ENCODE data around the gene TCEAL2. TPM values are rescaled to one million over a fixed set of nuclear protein-coding genes. Genes with fewer than 3 reads are reported as not detected.
"Not testable (repeated sequence)": the region's sequence is repeated elsewhere in the genome, so short reads cannot be mapped to it uniquely, and the experiment has no call there.

TCEAL2 gene
- total and polyA plus RNA-seq, 10 of the 15 experiments (the other 5 are each of a cell fraction or from before 2014, with no cell fraction given): not detected

DNA sequence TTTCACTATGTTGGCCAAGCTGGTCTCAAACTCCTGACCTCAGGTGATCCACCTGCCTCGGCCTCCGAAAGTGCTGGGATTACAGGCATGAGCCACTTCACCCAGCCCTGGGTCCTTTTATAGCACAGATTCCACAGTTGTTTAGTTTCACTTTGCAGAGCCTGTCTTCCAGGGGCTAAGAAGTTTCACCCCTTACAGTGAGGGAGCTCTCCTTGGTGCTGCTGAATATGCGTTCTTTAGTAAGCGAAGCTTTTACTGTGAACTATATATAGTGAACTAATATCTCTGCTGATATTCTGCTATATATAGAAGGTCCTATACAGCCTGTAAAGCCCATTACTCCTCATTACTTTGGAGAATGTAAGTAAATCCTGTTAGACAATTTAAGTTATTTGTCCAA, 12.6 kb downstream of the TCEAL2 start:
- TF ChIP-seq, protein P1, sequence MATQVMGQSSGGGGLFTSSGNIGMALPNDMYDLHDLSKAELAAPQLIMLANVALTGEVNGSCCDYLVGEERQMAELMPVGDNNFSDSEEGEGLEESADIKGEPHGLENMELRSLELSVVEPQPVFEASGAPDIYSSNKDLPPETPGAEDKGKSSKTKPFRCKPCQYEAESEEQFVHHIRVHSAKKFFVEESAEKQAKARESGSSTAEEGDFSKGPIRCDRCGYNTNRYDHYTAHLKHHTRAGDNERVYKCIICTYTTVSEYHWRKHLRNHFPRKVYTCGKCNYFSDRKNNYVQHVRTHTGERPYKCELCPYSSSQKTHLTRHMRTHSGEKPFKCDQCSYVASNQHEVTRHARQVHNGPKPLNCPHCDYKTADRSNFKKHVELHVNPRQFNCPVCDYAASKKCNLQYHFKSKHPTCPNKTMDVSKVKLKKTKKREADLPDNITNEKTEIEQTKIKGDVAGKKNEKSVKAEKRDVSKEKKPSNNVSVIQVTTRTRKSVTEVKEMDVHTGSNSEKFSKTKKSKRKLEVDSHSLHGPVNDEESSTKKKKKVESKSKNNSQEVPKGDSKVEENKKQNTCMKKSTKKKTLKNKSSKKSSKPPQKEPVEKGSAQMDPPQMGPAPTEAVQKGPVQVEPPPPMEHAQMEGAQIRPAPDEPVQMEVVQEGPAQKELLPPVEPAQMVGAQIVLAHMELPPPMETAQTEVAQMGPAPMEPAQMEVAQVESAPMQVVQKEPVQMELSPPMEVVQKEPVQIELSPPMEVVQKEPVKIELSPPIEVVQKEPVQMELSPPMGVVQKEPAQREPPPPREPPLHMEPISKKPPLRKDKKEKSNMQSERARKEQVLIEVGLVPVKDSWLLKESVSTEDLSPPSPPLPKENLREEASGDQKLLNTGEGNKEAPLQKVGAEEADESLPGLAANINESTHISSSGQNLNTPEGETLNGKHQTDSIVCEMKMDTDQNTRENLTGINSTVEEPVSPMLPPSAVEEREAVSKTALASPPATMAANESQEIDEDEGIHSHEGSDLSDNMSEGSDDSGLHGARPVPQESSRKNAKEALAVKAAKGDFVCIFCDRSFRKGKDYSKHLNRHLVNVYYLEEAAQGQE (IDR thresholded peaks at IDR 0.05; ENCODE audit: low read depth, low read length): 0 out of 2 replicates have a peak, but pooled peaks have one; percentile 45
- TF ChIP-seq MYB (IDR thresholded peaks at IDR 0.05; ENCODE audit: borderline replicate concordance, low read depth, low read length) (no peak), CREB1 (IDR thresholded peaks at IDR 0.05; ENCODE audit: low read depth) (no peak)
- H2AFZ ChIP-seq (ENCODE audit: control insufficient read depth, low read depth, low read length): no peak overlapping the region
- H3K36me3 ChIP-seq (ENCODE audit: control insufficient read depth in 2 of 2, insufficient read depth in 2 of 2, low read length in 1 of 2): no peaks in the 10 kb centered on the region
- no peaks in the 10 kb centered on the region for H3K9me3 ChIP-seq (replicated peaks; ENCODE audit: control insufficient read depth, insufficient read depth, low read length)
- no peaks in the 10 kb centered on the region for H3K4me1 ChIP-seq (ENCODE audit: control insufficient read depth, insufficient read depth, low read length)
- ATAC-seq: no peak
- FAIRE-seq: no peak
- no peak overlapping the region for H3K4me2 ChIP-seq (ENCODE audit: control insufficient read depth, insufficient read depth)
- no peak for DNase-seq (ENCODE audit: low read depth, low spot score)
- ChIA-PET SMC1A (ENCODE audit: uncharacterized antibody, unreplicated experiment) (no interaction called here), CTCF (no interaction called here), POLR2A (no interaction called here), RAD21 (ENCODE audit: unreplicated experiment) (no interaction called here)
- intact Hi-C loops (cut with micrococcal nuclease; ENCODE audit: unreplicated experiment): no loop called here
- H4K20me1 ChIP-seq (ENCODE audit: control insufficient read depth, insufficient read depth): no peaks in the 10 kb centered on the region
- in situ Hi-C loops (cut with MboI): loop anchor here (25.0 kb wide), 2 partner anchors 724 to 1049 kb away; no protein-coding TSS in a partner anchor
- no peaks in the 10 kb centered on the region for H3K27me3 ChIP-seq (replicated peaks in 1 of 2; ENCODE audit: control insufficient read depth in 2 of 2, insufficient read depth in 2 of 2, low read length in 1 of 2)
- no peak overlapping the region for H3K4me3 ChIP-seq
- H3K9ac ChIP-seq (ENCODE audit: control insufficient read depth, insufficient read depth, low read length): no peak overlapping the region
- 27% methylated on average over 4 of the region's 4 CpGs for WGBS (ENCODE audit: insufficient coverage, insufficient replicate concordance, low lambda C conversion rate, missing lambda C conversion rate)
- no peaks in the 10 kb centered on the region for H3K79me2 ChIP-seq (ENCODE audit: control insufficient read depth, insufficient read depth, low read length)
- BruUV-seq (replicated peaks): no TSS peak
- no peak overlapping the region for H3K27ac ChIP-seq (ENCODE audit: control insufficient read depth, insufficient read depth)

- H3K79me2 ChIP-seq (ENCODE audit: control insufficient read depth, insufficient read depth, low read length); H2AFZ ChIP-seq (ENCODE audit: control insufficient read depth, low read depth, low read length); H3K9ac ChIP-seq (ENCODE audit: control insufficient read depth, insufficient read depth, low read length); H3K4me2 ChIP-seq (ENCODE audit: control insufficient read depth, insufficient read depth); H3K9me3 ChIP-seq (replicated peaks; ENCODE audit: control insufficient read depth, insufficient read depth, low read length); RAD21 ChIA-PET (ENCODE audit: unreplicated experiment); H3K4me1 ChIP-seq (ENCODE audit: control insufficient read depth, insufficient read depth, low read length); POLR2A ChIA-PET; H3K4me3 ChIP-seq; H4K20me1 ChIP-seq (ENCODE audit: control insufficient read depth, insufficient read depth); intact Hi-C loops (cut with micrococcal nuclease; ENCODE audit: unreplicated experiment); ATAC-seq; FAIRE-seq; H3K27ac ChIP-seq (ENCODE audit: control insufficient read depth, insufficient read depth); DNase-seq (ENCODE audit: low read depth, low spot score); BruUV-seq (replicated peaks); H3K36me3 ChIP-seq (ENCODE audit: control insufficient read depth in 2 of 2, insufficient read depth in 2 of 2, low read length in 1 of 2); H3K27me3 ChIP-seq (replicated peaks in 1 of 2; ENCODE audit: control insufficient read depth in 2 of 2, insufficient read depth in 2 of 2, low read length in 1 of 2); SMC1A ChIA-PET (ENCODE audit: uncharacterized antibody, unreplicated experiment); CTCF ChIA-PET: not testable (repeated sequence)
- in situ Hi-C loops (cut with MboI): loop anchor here (25.0 kb wide), 2 partner anchors 721 to 1046 kb away; no protein-coding TSS in a partner anchor
- WGBS (ENCODE audit: insufficient coverage, insufficient replicate concordance, low lambda C conversion rate, missing lambda C conversion rate): 63% methylated on average over 9 of the region's 16 CpGs
Observed at GRCh38 chrX:102140876-102141275, 15.4 kb downstream of the TCEAL2 start.

GRCh38 chrX:102141631-102142030, 16.2 kb downstream of the TCEAL2 start:
- BruUV-seq (replicated peaks); H3K36me3 ChIP-seq (ENCODE audit: control insufficient read depth in 2 of 2, insufficient read depth in 2 of 2, low read length in 1 of 2); FAIRE-seq; H3K4me2 ChIP-seq (ENCODE audit: control insufficient read depth, insufficient read depth); H2AFZ ChIP-seq (ENCODE audit: control insufficient read depth, low read depth, low read length); H3K27me3 ChIP-seq (replicated peaks in 1 of 2; ENCODE audit: control insufficient read depth in 2 of 2, insufficient read depth in 2 of 2, low read length in 1 of 2); H3K9ac ChIP-seq (ENCODE audit: control insufficient read depth, insufficient read depth, low read length); SMC1A ChIA-PET (ENCODE audit: uncharacterized antibody, unreplicated experiment); RAD21 ChIA-PET (ENCODE audit: unreplicated experiment); H3K4me1 ChIP-seq (ENCODE audit: control insufficient read depth, insufficient read depth, low read length); CTCF ChIA-PET; H3K79me2 ChIP-seq (ENCODE audit: control insufficient read depth, insufficient read depth, low read length); ATAC-seq; intact Hi-C loops (cut with micrococcal nuclease; ENCODE audit: unreplicated experiment); H3K9me3 ChIP-seq (replicated peaks; ENCODE audit: control insufficient read depth, insufficient read depth, low read length); POLR2A ChIA-PET; H3K4me3 ChIP-seq; H3K27ac ChIP-seq (ENCODE audit: control insufficient read depth, insufficient read depth); DNase-seq (ENCODE audit: low read depth, low spot score); H4K20me1 ChIP-seq (ENCODE audit: control insufficient read depth, insufficient read depth): not testable (repeated sequence)
- in situ Hi-C loops (cut with MboI): loop anchor here (25.0 kb wide), 2 partner anchors 721 to 1046 kb away; no protein-coding TSS in a partner anchor
- 36% methylated on average over 16 of the region's 19 CpGs for WGBS (ENCODE audit: insufficient coverage, insufficient replicate concordance, low lambda C conversion rate, missing lambda C conversion rate)

All from GM12878 (cell line).